ENCODE measurements around the gene ODAD2.

Gene ODAD2

GRCh38 chr10:27838361-27838760, 160.5 kb downstream of the ODAD2 start:
- DNase-seq, result no peak

DNA sequence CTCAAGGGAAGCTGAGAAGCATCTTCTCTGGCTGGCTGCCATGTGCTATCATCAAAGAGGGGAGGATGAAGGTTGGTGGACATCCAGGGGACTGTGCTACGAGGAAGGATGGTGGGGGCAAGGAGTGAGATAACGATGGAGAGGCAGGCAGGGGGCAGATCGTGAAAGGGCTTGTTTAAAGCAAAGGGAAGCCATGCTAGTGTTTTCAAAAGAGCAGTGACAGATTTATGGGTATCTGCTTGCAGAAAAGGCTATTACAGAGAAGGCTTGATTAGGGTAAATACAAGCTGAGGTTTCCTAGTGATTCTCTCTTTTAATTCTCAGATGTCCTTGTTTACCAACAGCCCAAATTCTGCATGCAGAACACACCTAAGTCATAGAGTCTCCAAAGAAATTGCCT, 164.4 kb downstream of the ODAD2 start:
- no peak for DNase-seq

GRCh38 chr10:27833792-27834191, 165.1 kb downstream of the ODAD2 start:
- no peak for DNase-seq

DNA sequence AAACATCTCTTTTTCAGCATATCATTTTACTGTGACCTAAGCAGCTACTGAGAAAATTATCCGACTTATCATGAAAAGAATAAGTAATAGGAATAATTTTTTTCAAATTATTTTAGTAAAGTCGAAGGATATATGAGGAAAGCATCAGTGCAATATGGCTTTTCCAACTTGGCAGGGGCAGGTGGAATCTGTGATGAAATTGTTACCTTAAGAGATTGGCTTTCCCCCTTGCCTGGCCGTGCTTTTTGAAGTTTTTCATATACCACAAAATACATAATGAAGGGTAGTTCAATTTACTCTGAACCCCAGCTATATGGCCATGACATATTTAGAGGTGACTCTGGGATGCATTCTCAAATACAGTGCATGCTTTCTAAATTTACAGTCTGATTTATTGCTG, 166.1 kb downstream of the ODAD2 start:
- no peak for DNase-seq

- no peak for DNase-seq
Measured at GRCh38 chr10:27826369-27826768, 172.5 kb downstream of the ODAD2 start.

GRCh38 chr10:27822301-27822700, 176.6 kb downstream of the ODAD2 start:
- no peak for DNase-seq

DNA sequence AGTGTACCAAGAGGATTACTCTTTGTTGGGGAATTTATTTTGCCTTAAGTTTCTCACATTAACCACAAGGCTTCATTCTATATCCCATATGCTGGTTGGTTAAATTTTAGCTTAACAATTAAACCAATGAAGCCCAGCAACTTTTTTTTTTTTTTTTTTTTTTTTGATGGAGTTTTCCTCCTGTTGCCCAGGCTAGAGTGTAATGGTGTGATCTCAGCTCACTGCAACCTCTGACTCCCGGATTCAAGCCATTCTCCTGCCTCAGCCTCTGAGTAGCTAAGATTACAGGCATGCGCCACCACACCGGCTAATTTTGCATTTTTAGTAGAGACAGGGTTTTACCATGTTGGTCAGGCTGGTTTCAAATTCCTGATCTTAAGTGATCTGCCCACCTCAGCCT, 178.2 kb downstream of the ODAD2 start:
- DNase-seq, result no peak

GRCh38 chr10:27819781-27820531, 178.9 kb downstream of the ODAD2 start:
- DNase-seq, result no peak

DNA sequence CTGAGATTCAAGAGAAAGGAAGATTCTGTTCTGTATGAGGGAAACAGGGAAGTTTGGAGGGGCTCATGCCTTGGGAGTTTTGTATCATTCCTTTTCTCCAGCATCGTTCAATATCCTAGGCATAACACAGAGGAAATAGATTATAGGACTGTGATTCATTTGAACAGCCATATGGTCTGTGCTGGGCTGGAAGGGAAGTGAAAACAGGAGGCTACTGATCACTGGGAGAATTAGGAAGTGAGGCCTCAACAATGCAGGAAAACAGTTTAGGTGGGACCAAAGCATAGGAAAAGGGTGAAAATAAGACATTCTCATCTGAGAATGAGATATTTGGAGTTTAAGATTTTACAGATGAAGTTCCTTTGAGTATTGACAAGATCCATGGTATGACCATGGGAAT, 182.6 kb downstream of the ODAD2 start:
- DNase-seq, result no peak

DNA sequence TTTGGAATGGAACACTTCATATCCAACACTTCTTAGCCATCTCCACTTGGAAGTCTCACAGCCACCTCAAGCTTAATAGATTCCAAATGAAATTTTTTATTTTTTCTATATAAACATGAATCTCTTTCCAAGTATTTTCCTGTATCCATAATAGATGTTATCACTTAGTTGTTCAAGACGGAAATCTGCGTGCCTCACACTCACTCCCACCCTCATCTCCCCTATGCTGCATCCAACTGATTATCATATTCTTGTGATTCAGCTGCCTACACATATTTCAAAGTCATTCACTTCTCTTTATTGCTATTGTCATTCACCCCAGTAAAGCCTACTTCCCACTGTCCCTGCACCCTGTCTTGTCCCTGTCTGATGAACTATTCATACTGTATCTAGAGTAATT, 183.0 kb downstream of the ODAD2 start:
- DNase-seq, result no peak

DNA sequence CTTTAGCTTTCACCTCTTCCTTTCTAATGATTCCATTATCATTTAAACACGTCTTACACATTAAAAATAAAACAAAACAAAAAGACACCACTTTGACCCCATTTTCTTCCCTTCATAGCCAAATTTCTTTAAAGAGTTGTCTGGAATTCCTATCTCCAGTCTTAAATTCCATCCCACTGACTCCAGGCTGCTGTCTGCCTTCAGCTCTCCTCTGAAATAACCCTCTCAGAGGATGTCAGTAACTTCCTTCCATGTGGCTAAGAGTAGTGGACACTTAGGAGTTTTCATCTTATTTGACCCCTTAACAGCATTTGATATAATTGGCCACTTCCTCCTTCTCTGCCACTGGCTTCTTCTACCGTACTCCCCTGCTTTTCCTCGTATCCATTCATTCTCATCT, 183.6 kb downstream of the ODAD2 start:
- no peak for DNase-seq

DNA sequence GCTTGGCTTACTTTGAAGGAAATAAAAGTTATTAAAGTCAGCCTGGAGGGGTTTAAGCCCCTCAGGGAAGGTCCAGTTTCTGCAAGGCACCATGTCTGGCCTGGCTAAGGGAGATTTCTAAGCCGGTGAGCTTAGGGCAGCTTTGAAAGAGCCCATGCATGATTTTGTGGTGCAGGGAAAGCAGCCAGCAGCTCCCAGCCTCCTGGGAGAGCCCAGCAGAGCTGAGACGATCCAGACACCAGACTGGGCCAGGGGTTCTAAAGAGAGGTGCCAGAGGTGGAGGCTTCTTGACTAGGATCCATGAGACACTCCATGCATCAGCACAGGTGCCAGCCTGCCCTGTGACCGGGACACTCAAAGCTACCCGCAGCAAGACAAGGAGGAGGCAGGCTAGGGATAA, 193.7 kb downstream of the ODAD2 start:
- DNase-seq, result no peak

DNA sequence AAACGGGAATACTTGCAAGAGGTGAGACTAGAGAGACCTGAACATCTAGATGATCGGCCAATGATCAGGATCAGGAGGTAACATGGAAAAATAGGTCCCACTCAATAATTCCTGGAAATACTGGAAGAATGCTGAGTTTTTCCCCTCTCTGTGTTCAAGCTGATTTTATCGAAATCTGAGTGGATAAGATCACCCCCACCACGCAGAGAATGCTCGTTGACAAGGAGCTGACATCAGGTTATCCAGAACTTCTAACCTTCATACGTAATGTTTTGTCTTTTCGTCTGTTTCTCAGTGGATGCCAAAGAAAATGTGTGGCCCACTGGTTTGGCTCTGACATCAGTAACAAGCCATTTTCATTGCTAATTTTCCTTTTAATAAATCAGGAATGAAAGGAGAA, 194.7 kb downstream of the ODAD2 start:
- no peak for DNase-seq

- DNase-seq, result no peak
Measured at GRCh38 chr10:27801171-27801785, 197.6 kb downstream of the ODAD2 start.

- no peak for DNase-seq
Measured at GRCh38 chr10:27799046-27799445, 199.8 kb downstream of the ODAD2 start.

DNA sequence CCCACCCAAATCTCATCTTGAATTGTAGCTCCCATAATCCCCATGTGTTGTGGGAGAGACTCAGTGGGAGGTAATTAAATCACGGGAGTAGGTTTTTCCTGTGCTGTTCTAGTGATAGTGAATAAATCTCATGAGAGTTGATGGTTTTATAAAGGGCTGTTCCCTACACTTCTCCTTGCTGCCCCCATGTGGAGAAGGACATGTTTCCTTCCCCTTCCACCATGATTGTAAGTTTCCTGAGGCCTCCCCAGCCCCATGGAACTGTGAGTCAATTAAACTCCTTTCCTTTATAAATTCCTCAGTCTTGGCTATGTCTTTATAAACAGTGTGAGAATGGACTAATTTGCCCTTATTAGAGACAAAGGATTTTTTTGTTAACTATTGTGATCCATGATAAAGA, 204.7 kb downstream of the ODAD2 start:
- DNase-seq, result no peak

DNA sequence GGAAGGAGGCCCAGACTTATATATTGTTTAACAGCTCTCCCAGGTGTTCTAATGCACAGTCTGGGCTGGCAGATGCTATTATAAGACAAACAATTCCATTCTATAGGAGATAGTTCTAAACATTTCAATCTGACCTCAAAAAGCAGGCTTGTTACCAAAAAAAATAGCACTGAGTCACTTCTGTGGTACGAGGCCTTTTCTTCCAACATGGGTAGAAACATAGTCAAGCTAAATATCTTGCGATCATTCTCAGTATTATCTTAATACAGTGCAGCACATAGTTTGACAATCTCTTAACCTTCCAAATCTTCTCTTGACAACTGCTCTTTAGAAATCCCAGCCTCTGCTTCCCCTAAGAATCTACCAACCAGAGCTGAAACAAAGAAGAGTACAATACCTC, 206.7 kb downstream of the ODAD2 start:
- DNase-seq, result no peak

- DNase-seq, result no peak
Measured at GRCh38 chr10:27784272-27784671, 214.6 kb downstream of the ODAD2 start.

- no peak for DNase-seq
Measured at GRCh38 chr10:27783660-27784059, 215.2 kb downstream of the ODAD2 start.

DNA sequence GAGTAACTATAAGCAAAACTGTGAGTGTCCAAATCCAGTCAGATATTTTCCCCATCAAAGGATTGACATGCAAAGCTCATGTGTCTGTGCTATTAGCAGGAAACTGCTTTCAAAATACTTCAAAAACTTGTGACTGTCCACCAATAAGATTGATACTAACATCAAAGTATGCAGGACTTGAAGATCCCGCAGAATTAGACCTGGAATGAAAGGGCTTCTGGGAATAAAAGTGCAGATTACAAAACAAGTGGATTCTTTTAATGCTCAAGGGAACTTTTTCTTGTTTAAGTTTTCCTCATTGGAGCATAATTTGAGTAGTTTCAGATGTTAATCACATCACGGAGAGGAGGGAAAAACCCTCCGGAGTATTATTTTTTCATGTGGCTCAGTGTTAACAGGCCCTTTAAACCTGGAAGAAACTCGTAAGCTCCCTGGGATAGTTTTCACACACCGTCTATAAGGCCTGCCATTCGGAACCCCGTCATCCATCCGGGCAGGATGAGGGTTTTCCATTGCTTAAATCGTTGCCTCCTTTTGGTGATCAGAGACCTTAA, 219.3 kb downstream of the ODAD2 start:
- no peak for DNase-seq

DNA sequence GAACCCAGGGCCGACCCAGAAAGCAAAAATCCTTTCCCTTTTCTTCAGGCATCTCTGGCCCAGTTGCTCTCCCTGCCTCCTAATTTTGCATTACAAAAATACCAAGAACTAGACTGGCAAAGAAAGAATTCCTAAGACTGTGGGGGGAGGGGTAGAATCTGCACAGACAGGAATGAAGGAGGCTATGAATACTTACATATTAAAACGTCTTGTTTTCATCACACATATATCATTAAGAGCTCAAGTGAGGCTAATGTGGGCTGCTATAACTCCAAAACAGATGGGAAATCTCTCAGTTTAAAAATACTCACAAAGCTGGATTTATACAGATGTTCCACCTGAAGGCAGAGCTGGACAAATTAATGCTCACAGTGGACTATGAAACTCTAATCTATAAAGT, 224.0 kb downstream of the ODAD2 start:
- no peak for DNase-seq

GRCh38 chr10:27771231-27771630, 227.6 kb downstream of the ODAD2 start:
- no peak for DNase-seq

- no peak for DNase-seq
Measured at GRCh38 chr10:27770181-27770580, 228.7 kb downstream of the ODAD2 start.

All from SHP77 treated with DMSO at 0.1 percent for 48 hours (cell line).